ENCODE results near the gene NUDT21. TPM values are rescaled to one million over a fixed set of nuclear protein-coding genes. Genes with fewer than 3 reads are reported as not detected.

Gene NUDT21
- total RNA-seq, 6 experiments from 2014 or later, result 26.2 to 35.8 (median 30.3) TPM

DNA sequence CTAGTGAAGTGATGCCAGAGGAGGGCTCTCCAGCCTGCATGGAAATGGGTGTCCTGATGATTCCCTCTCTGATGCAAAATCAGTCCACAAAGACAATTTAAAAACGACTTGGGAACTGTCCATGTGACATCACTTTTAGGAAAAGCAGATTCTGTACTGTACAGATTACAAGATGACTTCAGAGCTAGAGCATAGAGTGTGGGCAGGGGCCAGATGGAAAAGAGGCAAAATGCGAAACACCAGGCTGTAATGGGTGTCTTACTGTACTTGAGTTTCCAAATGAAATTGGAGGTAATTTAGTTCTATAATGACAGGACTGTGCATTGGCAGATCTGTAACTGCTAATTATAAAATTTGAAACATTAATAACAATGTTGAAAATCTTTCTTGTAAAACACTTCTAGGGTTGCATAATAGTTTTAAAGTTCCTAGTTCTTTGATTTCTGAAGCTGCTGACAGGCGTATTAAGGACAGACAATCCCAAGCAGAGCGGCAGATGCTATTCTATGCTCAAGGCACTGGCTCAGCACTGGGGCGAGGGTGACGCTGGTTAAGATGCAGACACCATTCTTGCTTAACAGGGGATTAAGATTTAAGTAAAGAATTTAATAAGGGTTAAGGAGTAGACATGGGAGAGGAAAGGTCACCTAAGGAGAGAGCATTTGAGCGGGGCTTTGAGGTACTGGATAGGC is 29.8 kb upstream of the NUDT21 start:
- DNase-seq, result no peak
- no peak overlapping the region for H3K4me3 ChIP-seq
- WGBS (ENCODE audit: insufficient coverage, low coverage, low lambda C conversion rate, missing lambda C conversion rate), result 71% methylated on average over 6 of the region's 7 CpGs
- TF ChIP-seq POLR2A (IDR thresholded peaks at IDR 0.05) (no peak), CTCF (IDR thresholded peaks at IDR 0.05) (no peak)
- no peaks in the 10 kb centered on the region for H3K4me1 ChIP-seq
- ATAC-seq, result no peak
- peaks cover 0 to 23% (median 10%) of the 10 kb centered on the region in 4 donors for H3K36me3 ChIP-seq
- H3K27ac ChIP-seq, result no peak overlapping the region
- H3K9me3 ChIP-seq, result no peaks in the 10 kb centered on the region
- intact Hi-C loops (cut with DNase I), result no loop called here
- H3K27me3 ChIP-seq, result no peaks in the 10 kb centered on the region

- ATAC-seq (no peak), DNase-seq (no peak)
- no peak for TF ChIP-seq POLR2A (IDR thresholded peaks at IDR 0.05)
- 100% methylated on average over 1 of the region's 2 CpGs for WGBS (ENCODE audit: insufficient coverage, low coverage, low lambda C conversion rate, missing lambda C conversion rate)
- no peak overlapping the region for H3K4me3 ChIP-seq
- H3K36me3 ChIP-seq, result peaks cover 0 to 38% (median 19%) of the 10 kb centered on the region in 4 donors
- H3K27me3 ChIP-seq, result no peaks in the 10 kb centered on the region
- H3K27ac ChIP-seq, result no peak overlapping the region
- H3K4me1 ChIP-seq, result no peaks in the 10 kb centered on the region
- intact Hi-C loops (cut with DNase I), result no loop called here
- no peaks in the 10 kb centered on the region for H3K9me3 ChIP-seq
These were observed 28.3 kb upstream of the NUDT21 start for GRCh38 chr16:56479469-56479868.

DNA sequence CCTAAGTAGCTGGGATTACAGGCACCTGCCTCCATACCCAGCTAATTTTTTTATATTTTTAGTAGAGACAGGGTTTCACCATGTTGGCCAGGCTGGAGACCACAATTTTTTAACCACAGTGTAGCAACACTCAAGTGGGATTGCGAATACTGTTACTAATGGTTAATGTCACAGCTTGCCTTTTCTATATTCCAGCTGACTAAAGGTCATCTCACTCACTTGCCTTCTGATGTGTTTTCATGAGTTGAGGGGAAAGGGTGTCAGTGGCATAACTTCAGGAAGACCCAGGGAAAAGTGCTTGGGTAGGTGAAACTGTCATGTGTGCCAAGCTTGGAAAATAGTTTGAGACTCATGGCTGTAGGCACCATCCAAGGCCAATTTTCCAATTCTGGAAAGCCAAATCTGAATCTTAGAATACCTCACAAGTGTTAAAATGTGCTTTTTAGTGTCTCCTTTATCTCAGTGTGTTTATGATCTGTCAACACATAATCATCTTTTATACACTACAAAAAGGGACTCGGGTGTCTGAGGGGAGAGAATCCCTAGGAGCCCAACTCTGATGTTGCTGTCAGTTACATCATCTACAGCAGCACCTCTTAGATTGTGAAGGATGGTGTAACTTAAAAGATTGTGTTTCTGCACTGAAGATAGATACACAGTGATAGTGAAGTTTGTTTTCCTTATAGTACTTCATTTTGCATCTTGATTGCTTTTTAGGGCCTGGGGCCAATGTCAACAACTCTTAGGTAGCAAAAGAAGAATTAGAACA is 27.3 kb upstream of the NUDT21 start:
- H3K27me3 ChIP-seq, result no peaks in the 10 kb centered on the region
- DNase-seq (no peak), ATAC-seq (no peak)
- 81% methylated on average over 2 of the region's 2 CpGs for WGBS (ENCODE audit: insufficient coverage, low coverage, low lambda C conversion rate, missing lambda C conversion rate)
- H3K27ac ChIP-seq, result no peak overlapping the region
- TF ChIP-seq POLR2A (IDR thresholded peaks at IDR 0.05) (no peak), CTCF (IDR thresholded peaks at IDR 0.05) (no peak)
- peaks cover 0 to 48% (median 19%) of the 10 kb centered on the region in 4 donors for H3K36me3 ChIP-seq
- H3K9me3 ChIP-seq, result no peaks in the 10 kb centered on the region
- intact Hi-C loops (cut with DNase I), result no loop called here
- no peaks in the 10 kb centered on the region for H3K4me1 ChIP-seq
- no peak overlapping the region for H3K4me3 ChIP-seq

- TF ChIP-seq CTCF (IDR thresholded peaks at IDR 0.05) (no peak), POLR2A (IDR thresholded peaks at IDR 0.05) (no peak)
- WGBS (ENCODE audit: insufficient coverage, low coverage, low lambda C conversion rate, missing lambda C conversion rate), result 89% methylated on average over 2 of the region's 2 CpGs
- ATAC-seq (peak in 2 of 4 donors; percentile 44 to 75), DNase-seq (no peak)
- Histone ChIP-seq H3K9me3 (no peaks in the 10 kb centered on the region), H3K4me1 (no peaks in the 10 kb centered on the region), H3K27me3 (no peaks in the 10 kb centered on the region), H3K36me3 (peaks cover 0 to 60% (median 21%) of the 10 kb centered on the region in 4 donors), H3K4me3 (no peak overlapping the region), H3K27ac (no peak overlapping the region)
- intact Hi-C loops (cut with DNase I), result no loop called here
These were observed 26.2 kb upstream of the NUDT21 start for GRCh38 chr16:56477096-56477878.
